CD4-positive, CD25-positive, alpha-beta regulatory T cell (primary cell): ENCODE data around the gene NEURL2. TPM values are rescaled to one million over a fixed set of nuclear protein-coding genes. Genes with fewer than 3 reads are reported as not detected.

Source experiments
- ATAC-seq, 2 donors: fragments of 150-1000 bp; cut with Tn5 transposase; one replicate each; pipeline ENCODE4 v1.10.0; 2021; ENCODE audit warnings: low read depth in 2 of 2, moderate number of reproducible peaks in 2 of 2, moderate library complexity in 1 of 2
- DNase-seq, 3 donors: peaks; one replicate each; pipeline versions ENCODE4 v3.0.0 to v3.0.0-alpha.2; 2012 to 2022; ENCODE audit warnings: mixed read lengths in 1 of 3
- H3K27ac ChIP-seq: one replicate; pipeline ENCODE4 v1.7.0; 2013; ENCODE audit warnings: mild to moderate bottlenecking, low read length; ENCODE audit not compliant: insufficient read depth, poor library complexity, severe bottlenecking
- H3K27me3 ChIP-seq: one replicate; pipeline ENCODE4 v1.7.0; 2013; ENCODE audit warnings: low read length; ENCODE audit not compliant: control insufficient read depth, insufficient read depth
- H3K36me3 ChIP-seq: one replicate; pipeline ENCODE4 v1.7.0; 2013; ENCODE audit warnings: mild to moderate bottlenecking, low read length, moderate library complexity; ENCODE audit not compliant: control insufficient read depth, insufficient read depth
- H3K4me1 ChIP-seq: 2 replicates; pipeline ENCODE4 v1.7.0; 2013; ENCODE audit warnings: mild to moderate bottlenecking, low read length; ENCODE audit not compliant: insufficient read depth, control insufficient read depth, poor library complexity, severe bottlenecking
- H3K4me3 ChIP-seq: one replicate; pipeline ENCODE4 v1.7.0; 2013; ENCODE audit warnings: low read depth, mild to moderate bottlenecking, low read length, moderate library complexity
- H3K9me3 ChIP-seq, 2 experiments: 1 replicate in 1 of 2; 2 replicates in 1 of 2; pipeline ENCODE4 v1.7.0; 2013; ENCODE audit warnings: low read length in 2 of 2, mild to moderate bottlenecking in 1 of 2, moderate library complexity in 1 of 2; ENCODE audit not compliant: control insufficient read depth in 2 of 2
- H3K27ac Mint-ChIP-seq, 3 donors: one replicate each; pipeline ENCODE4 v1.8.0; 2020 to 2022; ENCODE audit warnings: mild to moderate bottlenecking in 3 of 3, mixed read lengths in 3 of 3, moderate library complexity in 2 of 3
- H3K27me3 Mint-ChIP-seq: one replicate; pipeline ENCODE4 v1.8.0; 2022; ENCODE audit warnings: mild to moderate bottlenecking, mixed read lengths
- H3K36me3 Mint-ChIP-seq: one replicate; pipeline ENCODE4 v1.8.0; 2020; ENCODE audit warnings: mixed read lengths
- H3K4me1 Mint-ChIP-seq, 4 donors: one replicate each; pipeline ENCODE4 v1.8.0; 2020 to 2022; ENCODE audit warnings: mixed read lengths in 4 of 4, mild to moderate bottlenecking in 1 of 4
- H3K4me3 Mint-ChIP-seq, 4 donors: one replicate each; pipeline ENCODE4 v1.8.0; 2020 to 2022; ENCODE audit warnings: mild to moderate bottlenecking in 4 of 4, mixed read lengths in 4 of 4, moderate library complexity in 3 of 4
- H3K9me3 Mint-ChIP-seq, 7 donors: one replicate each; pipeline ENCODE4 v1.8.0; 2020 to 2022; ENCODE audit warnings: mixed read lengths in 7 of 7, mild to moderate bottlenecking in 3 of 7, moderate library complexity in 2 of 7
- polyA plus RNA-seq, 4 donors: library from polyadenylated mRNA; unstranded; fragments of 300-500 nt; fragmentation: Illumina TruSeq; gene quantifications; one replicate each; pipeline ENCODE4 v1.2.3, GENCODE V29; 2021
- total RNA-seq: library from RNA; stranded (reverse); gene quantifications from one replicate; pipeline ENCODE4 v1.2.3, GENCODE V29; 2022

Gene NEURL2
- total and polyA plus RNA-seq, 5 donors from 2014 or later: 0.76 to 3.0 (median 2.4) TPM

GRCh38 chr20:45925821-45926506 is 35.0 kb upstream of the NEURL2 start:
- H3K9me3 Mint-ChIP-seq: no peaks in the 10 kb centered on the region
- ATAC-seq: no peak

DNA sequence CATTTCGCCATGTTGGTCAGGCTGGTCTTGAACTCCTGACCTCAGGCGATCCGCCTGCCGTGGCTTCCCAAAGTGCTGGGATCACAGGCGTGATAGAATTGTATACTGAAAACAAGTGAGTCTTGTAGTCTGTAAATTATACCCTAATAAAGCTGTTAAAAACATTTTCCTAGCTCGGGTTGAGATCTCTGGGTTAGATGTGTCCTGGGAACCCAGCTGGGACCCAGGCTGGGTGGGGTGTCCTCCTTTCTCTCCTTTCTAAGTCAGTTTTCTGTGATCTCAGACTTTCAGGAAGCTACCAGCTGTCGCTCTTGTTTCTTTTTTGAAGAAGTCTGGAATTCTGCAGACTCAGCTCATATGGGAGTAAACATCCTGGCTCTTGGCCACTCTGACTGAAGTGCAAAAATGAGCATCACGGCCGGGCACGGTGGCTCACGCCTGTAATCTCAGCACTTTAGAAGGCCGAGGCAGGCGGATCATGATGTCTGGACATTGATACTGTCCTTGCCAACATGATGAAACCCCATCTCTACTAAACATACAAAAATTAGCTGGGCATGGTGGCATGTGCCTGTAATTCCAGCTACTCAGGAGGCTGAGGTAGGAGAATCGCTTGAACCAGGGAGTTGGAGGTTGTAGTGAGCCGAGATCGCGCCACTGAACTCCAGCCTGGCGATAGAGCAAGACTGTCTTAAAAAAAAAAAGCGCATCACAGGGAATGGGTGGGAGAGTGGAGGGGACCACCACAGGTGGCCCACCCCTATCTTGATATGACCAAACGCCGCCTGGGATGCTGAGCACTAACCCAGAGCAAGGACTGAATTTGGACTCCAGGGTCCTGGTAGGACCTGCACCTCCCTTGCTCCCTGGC is 33.6 kb upstream of the NEURL2 start:
- no peaks in the 10 kb centered on the region for H3K27me3 ChIP-seq
- no peak overlapping the region for H3K4me3 ChIP-seq
- H3K27ac Mint-ChIP-seq: no peak overlapping the region
- H3K27ac ChIP-seq: no peak overlapping the region
- H3K36me3 ChIP-seq: no peaks in the 10 kb centered on the region
- peak overlapping the region in 1 of 4 donors; percentile 66 for H3K4me3 Mint-ChIP-seq
- H3K4me1 Mint-ChIP-seq: no peaks in the 10 kb centered on the region
- no peaks in the 10 kb centered on the region for H3K4me1 ChIP-seq
- no peaks in the 10 kb centered on the region for H3K9me3 Mint-ChIP-seq
- H3K27me3 Mint-ChIP-seq: peaks cover 30% of the 10 kb centered on the region
- H3K9me3 ChIP-seq: no peaks in the 10 kb centered on the region
- DNase-seq (no peak), ATAC-seq (no peak)
- no peaks in the 10 kb centered on the region for H3K36me3 Mint-ChIP-seq

More at GRCh38 chr20:45925821-45926506, 35.0 kb upstream of the NEURL2 start:
- Histone ChIP-seq H3K4me3 (no peak overlapping the region), H3K27me3 (no peaks in the 10 kb centered on the region), H3K9me3 (no peaks in the 10 kb centered on the region), H3K27ac (no peak overlapping the region), H3K4me1 (no peaks in the 10 kb centered on the region), H3K36me3 (no peaks in the 10 kb centered on the region)
- no peak for DNase-seq
- Mint-ChIP-seq H3K36me3 (no peaks in the 10 kb centered on the region), H3K4me3 (no peak overlapping the region), H3K4me1 (no peaks in the 10 kb centered on the region), H3K27me3 (peaks cover 18% of the 10 kb centered on the region), H3K27ac (no peak overlapping the region)

- ATAC-seq: no peak
- no peaks in the 10 kb centered on the region for H3K9me3 ChIP-seq
- H3K27me3 ChIP-seq: no peaks in the 10 kb centered on the region
- Mint-ChIP-seq H3K4me1 (no peaks in the 10 kb centered on the region), H3K9me3 (no peaks in the 10 kb centered on the region), H3K27ac (no peak overlapping the region), H3K4me3 (no peak overlapping the region), H3K36me3 (no peaks in the 10 kb centered on the region), H3K27me3 (peaks cover 43% of the 10 kb centered on the region)
- no peak overlapping the region for H3K27ac ChIP-seq
- no peak for DNase-seq
- no peaks in the 10 kb centered on the region for H3K36me3 ChIP-seq
- no peak overlapping the region for H3K4me3 ChIP-seq
- H3K4me1 ChIP-seq: no peaks in the 10 kb centered on the region
Measured at GRCh38 chr20:45921337-45922189, 30.6 kb upstream of the NEURL2 start.

DNA sequence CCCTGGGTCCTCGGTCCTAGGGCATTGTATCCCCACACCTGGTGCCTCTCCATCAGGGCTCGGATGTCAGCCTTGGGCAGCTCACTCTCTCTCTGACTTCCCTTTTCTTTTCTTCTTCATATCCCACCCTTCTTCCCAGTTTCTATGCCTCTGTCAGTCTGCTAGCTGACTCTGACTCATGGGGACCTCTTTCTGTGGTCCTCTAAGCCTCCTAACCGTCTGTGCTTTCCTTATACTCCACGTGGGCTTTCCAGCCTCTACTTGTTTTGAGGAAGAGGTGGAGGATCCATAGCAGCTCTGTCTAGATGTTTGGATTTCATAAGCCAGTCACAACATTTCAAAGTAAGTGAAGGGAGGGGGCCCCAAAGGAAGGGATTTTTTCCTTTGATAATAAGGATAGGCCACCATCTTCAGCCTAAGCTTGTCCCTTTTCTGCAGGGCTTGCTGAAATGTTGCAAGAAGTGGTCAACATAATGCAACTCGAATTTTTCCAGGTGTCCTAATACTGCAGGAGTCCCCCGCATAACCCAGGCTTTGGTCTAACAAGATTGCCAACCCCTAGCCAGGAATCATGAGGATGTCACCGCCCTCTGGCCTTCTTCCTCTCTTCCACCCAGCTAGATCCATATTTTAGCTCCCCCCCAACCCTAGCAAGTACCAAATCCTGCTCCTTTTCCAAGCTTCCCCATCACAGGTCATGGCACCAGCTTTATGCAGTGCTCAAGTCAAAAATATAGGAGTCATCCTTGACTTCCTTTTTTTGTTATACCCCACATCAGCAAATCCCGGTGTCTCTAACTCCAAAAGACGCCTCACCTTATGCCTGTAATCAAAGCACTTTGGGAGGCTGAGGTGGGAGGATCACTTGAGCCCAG is 29.7 kb upstream of the NEURL2 start:
- DNase-seq: no peak

GRCh38 chr20:45919542-45920399 is 28.8 kb upstream of the NEURL2 start:
- no peaks in the 10 kb centered on the region for H3K4me1 ChIP-seq
- Mint-ChIP-seq H3K36me3 (no peaks in the 10 kb centered on the region), H3K27me3 (peaks cover 61% of the 10 kb centered on the region), H3K9me3 (no peaks in the 10 kb centered on the region), H3K4me1 (no peaks in the 10 kb centered on the region), H3K4me3 (no peak overlapping the region), H3K27ac (peak overlapping the region in 1 of 3 donors; percentile 71)
- no peaks in the 10 kb centered on the region for H3K9me3 ChIP-seq
- H3K36me3 ChIP-seq: no peaks in the 10 kb centered on the region
- ATAC-seq: no peak
- no peak overlapping the region for H3K4me3 ChIP-seq
- H3K27ac ChIP-seq: no peak overlapping the region
- H3K27me3 ChIP-seq: no peaks in the 10 kb centered on the region
- no peak for DNase-seq

More for the DNA sequence above, 29.7 kb upstream of the NEURL2 start:
- Histone ChIP-seq H3K27me3 (no peaks in the 10 kb centered on the region), H3K4me1 (no peaks in the 10 kb centered on the region), H3K36me3 (no peaks in the 10 kb centered on the region), H3K4me3 (no peak overlapping the region), H3K9me3 (no peaks in the 10 kb centered on the region), H3K27ac (no peak overlapping the region)
- H3K27me3 Mint-ChIP-seq: peaks cover 52% of the 10 kb centered on the region
- no peak for ATAC-seq
- H3K27ac Mint-ChIP-seq: no peak overlapping the region
- no peaks in the 10 kb centered on the region for H3K36me3 Mint-ChIP-seq
- H3K4me3 Mint-ChIP-seq: no peak overlapping the region
- H3K9me3 Mint-ChIP-seq: no peaks in the 10 kb centered on the region
- H3K4me1 Mint-ChIP-seq: no peaks in the 10 kb centered on the region

- H3K27me3 ChIP-seq: no peaks in the 10 kb centered on the region
- no peak overlapping the region for H3K27ac Mint-ChIP-seq
Measured at GRCh38 chr20:45918779-45919537, 27.9 kb upstream of the NEURL2 start.

More at GRCh38 chr20:45918779-45919537, 27.9 kb upstream of the NEURL2 start:
- no peak overlapping the region for H3K27ac ChIP-seq
- Mint-ChIP-seq H3K9me3 (no peaks in the 10 kb centered on the region), H3K4me1 (no peaks in the 10 kb centered on the region), H3K4me3 (no peak overlapping the region), H3K36me3 (no peaks in the 10 kb centered on the region), H3K27me3 (peaks cover 62% of the 10 kb centered on the region)
- no peaks in the 10 kb centered on the region for H3K9me3 ChIP-seq
- H3K4me3 ChIP-seq: no peak overlapping the region
- no peaks in the 10 kb centered on the region for H3K36me3 ChIP-seq
- no peak for DNase-seq
- no peak for ATAC-seq
- H3K4me1 ChIP-seq: no peaks in the 10 kb centered on the region
